OCI-LY7 (cell line): ENCODE data around the gene RBM47.

Experiments
- EZH2phosphoT487 ChIP-seq: fragments of 200-600 bp; sonication (generic); IDR thresholded peaks from 2 replicates; pipeline ENCODE4 v1.6.1; 2018; ENCODE audit warnings: low read depth, borderline replicate concordance, mild to moderate bottlenecking, mixed run types, antibody characterized with exemption, low read length, moderate library complexity, mixed read lengths
- TF ChIP-seq, protein P1 (sequence below): fragments of 200-600 bp; sonication (generic); conservative IDR thresholded peaks from 2 replicates; pipeline ENCODE4 v1.5.1; 2014; ENCODE audit warnings: mild to moderate bottlenecking, antibody characterized with exemption, low read length, moderate library complexity, mixed read lengths

DNA sequence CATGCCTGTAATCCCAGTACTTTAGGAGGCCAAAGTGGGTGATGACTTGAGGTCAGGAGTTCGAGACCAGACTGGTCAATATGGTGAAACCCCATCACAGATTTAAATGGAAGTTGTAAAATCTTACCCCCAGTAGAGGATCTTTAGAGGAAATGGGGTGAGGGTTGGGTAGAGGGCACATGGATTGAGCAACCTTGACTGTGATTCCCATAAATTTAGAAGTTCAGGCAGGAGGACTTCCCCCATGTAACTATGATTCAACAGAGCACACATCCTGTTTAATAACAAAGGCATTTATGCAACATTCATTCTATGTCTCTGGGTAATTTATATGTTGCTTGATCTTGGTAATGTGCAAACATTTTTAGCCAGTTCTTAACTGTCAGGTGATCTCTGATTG lies 143.1 kb downstream of the RBM47 start:
- TF ChIP-seq, protein P1, sequence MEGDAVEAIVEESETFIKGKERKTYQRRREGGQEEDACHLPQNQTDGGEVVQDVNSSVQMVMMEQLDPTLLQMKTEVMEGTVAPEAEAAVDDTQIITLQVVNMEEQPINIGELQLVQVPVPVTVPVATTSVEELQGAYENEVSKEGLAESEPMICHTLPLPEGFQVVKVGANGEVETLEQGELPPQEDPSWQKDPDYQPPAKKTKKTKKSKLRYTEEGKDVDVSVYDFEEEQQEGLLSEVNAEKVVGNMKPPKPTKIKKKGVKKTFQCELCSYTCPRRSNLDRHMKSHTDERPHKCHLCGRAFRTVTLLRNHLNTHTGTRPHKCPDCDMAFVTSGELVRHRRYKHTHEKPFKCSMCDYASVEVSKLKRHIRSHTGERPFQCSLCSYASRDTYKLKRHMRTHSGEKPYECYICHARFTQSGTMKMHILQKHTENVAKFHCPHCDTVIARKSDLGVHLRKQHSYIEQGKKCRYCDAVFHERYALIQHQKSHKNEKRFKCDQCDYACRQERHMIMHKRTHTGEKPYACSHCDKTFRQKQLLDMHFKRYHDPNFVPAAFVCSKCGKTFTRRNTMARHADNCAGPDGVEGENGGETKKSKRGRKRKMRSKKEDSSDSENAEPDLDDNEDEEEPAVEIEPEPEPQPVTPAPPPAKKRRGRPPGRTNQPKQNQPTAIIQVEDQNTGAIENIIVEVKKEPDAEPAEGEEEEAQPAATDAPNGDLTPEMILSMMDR, result no peak
- TF ChIP-seq EZH2phosphoT487, result no peak
